ENCODE data around the gene AMPD2.
A peak's percentile ranks its signal among the peaks of the same experiment; 100 is the strongest.

Gene AMPD2

GRCh38 chr1:109617291-109617801, 2.3 kb upstream of the AMPD2 start:
- no peak for DNase-seq (ENCODE audit: low read depth)

GRCh38 chr1:109618661-109619575, 719 bp upstream of the AMPD2 start:
- DNase-seq (ENCODE audit: low read depth) = no peak

GRCh38 chr1:109620401-109620791, 759 bp downstream of the AMPD2 start:
- DNase-seq (ENCODE audit: low read depth) = no peak

- peak; percentile 94 for DNase-seq (ENCODE audit: low read depth)
Measured at GRCh38 chr1:109620841-109621286, 1.2 kb downstream of the AMPD2 start.

- DNase-seq (ENCODE audit: low read depth) = no peak
Measured at GRCh38 chr1:109621379-109622136, 1.9 kb downstream of the AMPD2 start.

- DNase-seq (ENCODE audit: low read depth) = no peak
Measured at GRCh38 chr1:109622137-109622892, 2.7 kb downstream of the AMPD2 start.

- DNase-seq (ENCODE audit: low read depth) = no peak
Measured at GRCh38 chr1:109622895-109623294, 3.3 kb downstream of the AMPD2 start.

- no peak for DNase-seq (ENCODE audit: low read depth)
Measured at GRCh38 chr1:109623601-109624161, 4.0 kb downstream of the AMPD2 start.

- DNase-seq (ENCODE audit: low read depth) = no peak
Measured at GRCh38 chr1:109624201-109625010, 4.8 kb downstream of the AMPD2 start.

GRCh38 chr1:109625176-109625575, 5.5 kb downstream of the AMPD2 start:
- no peak for DNase-seq (ENCODE audit: low read depth)

- DNase-seq (ENCODE audit: low read depth) = no peak
Measured at GRCh38 chr1:109625601-109626560, 6.2 kb downstream of the AMPD2 start.

- no peak for DNase-seq (ENCODE audit: low read depth)
Measured at GRCh38 chr1:109626682-109627408, 7.2 kb downstream of the AMPD2 start.

- DNase-seq (ENCODE audit: low read depth) = no peak
Measured at GRCh38 chr1:109627692-109628399, 8.2 kb downstream of the AMPD2 start.

GRCh38 chr1:109628540-109629321, 9.1 kb downstream of the AMPD2 start:
- no peak for DNase-seq (ENCODE audit: low read depth)

GRCh38 chr1:109629372-109630030, 9.9 kb downstream of the AMPD2 start:
- DNase-seq (ENCODE audit: low read depth) = no peak

- no peak for DNase-seq (ENCODE audit: low read depth)
Measured at GRCh38 chr1:109630081-109630897, 10.7 kb downstream of the AMPD2 start.
